Caco-2 (cell line): ENCODE results near the gene CDH12. TPM values are rescaled to one million over a fixed set of nuclear protein-coding genes. Genes with fewer than 3 reads are reported as not detected.

ENCODE experiments used
- BruUV-seq: library from RNA; stranded (reverse); fragments of 400-500 nt; replicated peaks from 2 replicates; lab custom pipeline; 2021; lab: Mats Ljungman, UMichigan
- CTCF ChIA-PET: fragments of 300-600 bp; sonication (Branson Sonifier 250); formaldehyde crosslinking; loops from one replicate; lab custom pipeline; 2022; ENCODE audit warnings: antibody characterized with exemption; lab: Charles Lee
- POLR2A ChIA-PET: fragments of 300-600 bp; sonication (Branson Sonifier 250); formaldehyde crosslinking; loops from one replicate; lab custom pipeline; 2022; ENCODE audit warnings: antibody characterized with exemption; lab: Charles Lee
- DNase-seq, 2 experiments: peaks; one replicate each; pipeline versions ENCODE4 v3.0.0 to v3.0.0-alpha.2; 2020 to 2022
- H3K27me3 ChIP-seq: replicated peaks from 2 replicates; pipeline ENCODE4 v1.6.0; 2011; ENCODE audit warnings: low read length; ENCODE audit not compliant: control insufficient read depth, insufficient read depth
- H3K36me3 ChIP-seq: 2 replicates; pipeline ENCODE4 v1.5.1; 2011; ENCODE audit warnings: low read length; ENCODE audit not compliant: control insufficient read depth, insufficient read depth
- H3K4me1 ChIP-seq: fragments of 250-450 bp; sonication (Bioruptor Pico); 2 replicates; pipeline ENCODE4 v1.5.1; 2020; ENCODE audit warnings: mild to moderate bottlenecking
- H3K4me3 ChIP-seq: 2 replicates; pipeline ENCODE4 v1.5.1; 2011; ENCODE audit warnings: low read depth, mild to moderate bottlenecking, control low read depth, low read length
- H3K9me3 ChIP-seq: fragments of 250-450 bp; sonication (Bioruptor Pico); 2 replicates; pipeline ENCODE4 v1.5.1; 2020; ENCODE audit warnings: mild to moderate bottlenecking, moderate library complexity
- H3K27ac Mint-ChIP-seq: one replicate; pipeline ENCODE4 v1.8.0; 2022; ENCODE audit warnings: mixed read lengths; ENCODE audit not compliant: unreplicated experiment
- H3K27me3 Mint-ChIP-seq: one replicate; pipeline ENCODE4 v1.8.0; 2022; ENCODE audit warnings: mixed read lengths; ENCODE audit not compliant: insufficient read depth, unreplicated experiment
- H3K36me3 Mint-ChIP-seq: one replicate; pipeline ENCODE4 v1.8.0; 2022; ENCODE audit warnings: mild to moderate bottlenecking, mixed read lengths; ENCODE audit not compliant: insufficient read depth, unreplicated experiment
- H3K4me1 Mint-ChIP-seq: one replicate; pipeline ENCODE4 v1.8.0; 2022; ENCODE audit warnings: low read depth, mixed read lengths; ENCODE audit not compliant: unreplicated experiment
- H3K4me3 Mint-ChIP-seq: one replicate; pipeline ENCODE4 v1.8.0; 2022; ENCODE audit warnings: mild to moderate bottlenecking, moderate library complexity, mixed read lengths; ENCODE audit not compliant: unreplicated experiment
- H3K9me3 Mint-ChIP-seq: one replicate; pipeline ENCODE4 v1.8.0; 2022; ENCODE audit warnings: mixed read lengths; ENCODE audit not compliant: unreplicated experiment
- intact Hi-C: fragments of 100-400 bp; cut with micrococcal nuclease; formaldehyde crosslinking; loops from one replicate; pipeline ENCODE4 v1.10.0; 2022; ENCODE audit not compliant: unreplicated experiment
- total RNA-seq: library from RNA; stranded (reverse); gene quantifications from 2 replicates; pipeline ENCODE4 v1.2.3, GENCODE V29; 2022
- TF ChIP-seq, protein P1 (sequence below), 2 experiments: fragments of 200-600 bp in 1 of 2; IDR thresholded peaks; 1 replicate in 1 of 2; 2 replicates in 1 of 2; pipeline versions ENCODE4 v1.5.1 to v1.8.0; 2011 to 2022; ENCODE audit warnings: antibody characterized with exemption in 1 of 2, control low read depth in 1 of 2, inconsistent platforms in 1 of 2, low read depth in 1 of 2, low read length in 1 of 2, mild to moderate bottlenecking in 1 of 2, moderate library complexity in 1 of 2; ENCODE audit not compliant: insufficient read depth in 1 of 2, severe bottlenecking in 1 of 2, unreplicated experiment in 1 of 2

The CDH12 gene
- total RNA-seq, 1 experiment from 2014 or later, result not detected

DNA sequence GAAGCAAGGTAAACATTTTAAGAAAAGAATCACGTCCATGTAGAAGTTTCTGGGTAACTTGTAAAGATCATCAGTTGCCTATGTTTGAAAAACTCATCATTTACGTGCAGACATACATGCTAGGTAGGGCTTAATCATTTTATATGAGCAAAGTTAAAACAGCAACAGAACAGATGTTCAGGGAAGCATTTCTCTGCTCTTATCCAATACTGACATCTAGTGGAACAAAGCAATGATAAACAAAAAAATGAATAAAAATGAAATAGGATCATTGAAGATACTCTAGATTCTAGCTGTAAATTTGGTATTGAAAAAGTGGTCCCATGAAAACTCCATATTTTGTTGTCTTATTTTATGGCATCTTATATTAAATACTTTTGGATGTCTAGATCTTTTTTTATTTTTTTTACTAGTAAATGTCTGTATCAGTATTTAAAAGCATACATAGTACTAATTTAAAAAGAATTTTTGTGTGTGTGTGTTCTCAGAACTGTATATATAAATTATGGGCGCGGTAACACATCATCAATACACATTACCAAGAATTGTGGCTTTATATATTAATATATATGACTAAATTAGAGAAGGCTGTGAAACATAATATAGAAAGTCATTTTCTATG lies 1050.2 kb downstream of the CDH12 start:
- Histone ChIP-seq H3K36me3 (no peaks in the 10 kb centered on the region), H3K27me3 (no peaks in the 10 kb centered on the region), H3K4me1 (peaks cover 12% of the 10 kb centered on the region), H3K9me3 (no peaks in the 10 kb centered on the region), H3K4me3 (no peak overlapping the region)
- TF ChIP-seq, protein P1, sequence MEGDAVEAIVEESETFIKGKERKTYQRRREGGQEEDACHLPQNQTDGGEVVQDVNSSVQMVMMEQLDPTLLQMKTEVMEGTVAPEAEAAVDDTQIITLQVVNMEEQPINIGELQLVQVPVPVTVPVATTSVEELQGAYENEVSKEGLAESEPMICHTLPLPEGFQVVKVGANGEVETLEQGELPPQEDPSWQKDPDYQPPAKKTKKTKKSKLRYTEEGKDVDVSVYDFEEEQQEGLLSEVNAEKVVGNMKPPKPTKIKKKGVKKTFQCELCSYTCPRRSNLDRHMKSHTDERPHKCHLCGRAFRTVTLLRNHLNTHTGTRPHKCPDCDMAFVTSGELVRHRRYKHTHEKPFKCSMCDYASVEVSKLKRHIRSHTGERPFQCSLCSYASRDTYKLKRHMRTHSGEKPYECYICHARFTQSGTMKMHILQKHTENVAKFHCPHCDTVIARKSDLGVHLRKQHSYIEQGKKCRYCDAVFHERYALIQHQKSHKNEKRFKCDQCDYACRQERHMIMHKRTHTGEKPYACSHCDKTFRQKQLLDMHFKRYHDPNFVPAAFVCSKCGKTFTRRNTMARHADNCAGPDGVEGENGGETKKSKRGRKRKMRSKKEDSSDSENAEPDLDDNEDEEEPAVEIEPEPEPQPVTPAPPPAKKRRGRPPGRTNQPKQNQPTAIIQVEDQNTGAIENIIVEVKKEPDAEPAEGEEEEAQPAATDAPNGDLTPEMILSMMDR (IDR thresholded peaks at IDR 0.05; ENCODE audit: insufficient read depth in 1 of 2, low read depth in 1 of 2, low read length in 1 of 2, severe bottlenecking in 1 of 2, unreplicated experiment in 1 of 2), result peak; percentile 47 to 49
- BruUV-seq, result no TSS peak
- Mint-ChIP-seq H3K9me3 (no peaks in the 10 kb centered on the region), H3K4me3 (no peak overlapping the region), H3K4me1 (no peaks in the 10 kb centered on the region), H3K27ac (no peak overlapping the region), H3K36me3 (no peaks in the 10 kb centered on the region), H3K27me3 (no peaks in the 10 kb centered on the region)
- intact Hi-C loops, result loop anchor here (1.0 kb wide), 1 partner anchor 334 kb away; no protein-coding TSS in a partner anchor
- POLR2A ChIA-PET, result no interaction called here
- CTCF ChIA-PET, result interaction anchor here (0.7 kb wide), 1 partner anchor 333 kb away, joined by 3 read pairs; no protein-coding TSS in a partner anchor
- DNase-seq, result peak in 1 of 2 experiments; percentile 3

DNA sequence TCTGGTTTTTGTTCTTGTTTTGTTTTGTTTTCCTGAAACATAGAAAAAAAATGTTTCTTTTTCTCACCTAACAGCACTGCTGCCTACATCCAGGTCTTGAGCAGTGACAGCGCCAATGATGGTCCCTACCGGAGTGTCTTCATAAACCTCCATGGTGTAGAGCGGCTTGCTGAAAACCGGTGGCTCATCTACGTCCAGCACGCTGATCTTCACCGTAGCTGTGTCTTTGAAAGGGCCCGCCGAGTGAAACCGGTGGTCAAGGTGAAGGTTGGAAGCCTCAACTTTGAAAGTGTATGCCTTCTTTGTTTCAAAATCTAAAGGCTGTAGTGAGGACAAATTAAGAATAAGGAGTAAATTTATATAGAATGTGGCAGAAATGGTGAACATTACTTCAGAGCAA lies 1051.0 kb downstream of the CDH12 start:
- TF ChIP-seq, protein P1 (IDR thresholded peaks at IDR 0.05; ENCODE audit: insufficient read depth in 1 of 2, low read depth in 1 of 2, low read length in 1 of 2, severe bottlenecking in 1 of 2, unreplicated experiment in 1 of 2), result no peak
- Mint-ChIP-seq H3K9me3 (no peaks in the 10 kb centered on the region), H3K27ac (no peak overlapping the region), H3K27me3 (no peaks in the 10 kb centered on the region), H3K36me3 (no peaks in the 10 kb centered on the region), H3K4me1 (no peaks in the 10 kb centered on the region), H3K4me3 (no peak overlapping the region)
- DNase-seq, result no peak
- Histone ChIP-seq H3K4me1 (peaks cover 12% of the 10 kb centered on the region), H3K36me3 (no peaks in the 10 kb centered on the region), H3K9me3 (no peaks in the 10 kb centered on the region), H3K27me3 (no peaks in the 10 kb centered on the region), H3K4me3 (no peak overlapping the region)
- BruUV-seq, result no TSS peak
- ChIA-PET CTCF (interaction anchor here (0.7 kb wide), 1 partner anchor 332 kb away, joined by 3 read pairs; no protein-coding TSS in a partner anchor), POLR2A (no interaction called here)
- intact Hi-C loops, result no loop called here

DNA sequence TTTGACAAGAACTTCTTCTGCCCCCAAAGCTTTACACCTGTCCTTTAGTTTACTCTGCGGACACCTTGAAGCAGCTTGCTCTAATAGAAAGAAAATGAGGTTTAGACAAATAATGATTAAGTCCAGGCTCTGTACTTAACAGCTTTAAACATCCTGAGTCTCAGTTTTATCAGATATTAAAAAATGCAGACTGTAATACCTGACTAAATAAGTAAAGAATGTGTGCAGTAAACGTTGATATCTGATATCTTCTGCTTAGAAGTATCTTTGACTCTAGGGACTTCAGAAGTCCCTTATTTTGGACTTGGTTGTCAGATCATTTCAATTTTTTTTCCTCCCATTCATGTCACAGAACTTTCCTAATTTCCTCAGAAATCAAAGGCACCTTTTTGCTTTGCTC lies 1060.4 kb downstream of the CDH12 start:
- no peaks in the 10 kb centered on the region for H3K36me3 ChIP-seq
- no TSS peak for BruUV-seq
- Mint-ChIP-seq H3K27me3 (no peaks in the 10 kb centered on the region), H3K27ac (no peak overlapping the region), H3K4me3 (no peak overlapping the region), H3K36me3 (no peaks in the 10 kb centered on the region), H3K9me3 (no peaks in the 10 kb centered on the region), H3K4me1 (peaks cover 17% of the 10 kb centered on the region)
- ChIA-PET CTCF (no interaction called here), POLR2A (no interaction called here)
- no peak for DNase-seq
- TF ChIP-seq, protein P1 (IDR thresholded peaks at IDR 0.05; ENCODE audit: insufficient read depth in 1 of 2, low read depth in 1 of 2, low read length in 1 of 2, severe bottlenecking in 1 of 2, unreplicated experiment in 1 of 2), result no peak
- H3K9me3 ChIP-seq, result no peaks in the 10 kb centered on the region
- H3K27me3 ChIP-seq, result no peaks in the 10 kb centered on the region
- no peak overlapping the region for H3K4me3 ChIP-seq
- intact Hi-C loops, result no loop called here
- H3K4me1 ChIP-seq, result peaks cover 7% of the 10 kb centered on the region
